GM10248 (cell line): ENCODE measurements around the gene GOLGA8M.
"Not testable (repeated sequence)": the region's sequence is repeated elsewhere in the genome, so short reads cannot be mapped to it uniquely, and the experiment has no call there.

Experiments used
- CTCF ChIA-PET: fragments of 300-600 bp; sonication (Branson Sonifier 250); formaldehyde crosslinking; extraction: SDS; loops from one replicate; lab custom pipeline; 2021; ENCODE audit warnings: antibody characterized with exemption; lab: Yijun Ruan, JAX
- POLR2A ChIA-PET: fragments of 350-650 bp; sonication (Branson Sonifier 250); formaldehyde crosslinking; extraction: SDS; loops from one replicate; lab custom pipeline; 2020; ENCODE audit warnings: antibody characterized with exemption; lab: Yijun Ruan, JAX
- DNase-seq: peaks from one replicate; pipeline ENCODE4 v3.0.0; 2012; ENCODE audit errors: extremely low spot score
- TF ChIP-seq, protein P1 (sequence below): IDR thresholded peaks from 2 replicates; pipeline ENCODE4 v1.5.1; 2012; ENCODE audit warnings: mild to moderate bottlenecking, low read depth; ENCODE audit errors: extremely low read depth, missing control alignments, control extremely low read depth

GOLGA8M gene, protein sequence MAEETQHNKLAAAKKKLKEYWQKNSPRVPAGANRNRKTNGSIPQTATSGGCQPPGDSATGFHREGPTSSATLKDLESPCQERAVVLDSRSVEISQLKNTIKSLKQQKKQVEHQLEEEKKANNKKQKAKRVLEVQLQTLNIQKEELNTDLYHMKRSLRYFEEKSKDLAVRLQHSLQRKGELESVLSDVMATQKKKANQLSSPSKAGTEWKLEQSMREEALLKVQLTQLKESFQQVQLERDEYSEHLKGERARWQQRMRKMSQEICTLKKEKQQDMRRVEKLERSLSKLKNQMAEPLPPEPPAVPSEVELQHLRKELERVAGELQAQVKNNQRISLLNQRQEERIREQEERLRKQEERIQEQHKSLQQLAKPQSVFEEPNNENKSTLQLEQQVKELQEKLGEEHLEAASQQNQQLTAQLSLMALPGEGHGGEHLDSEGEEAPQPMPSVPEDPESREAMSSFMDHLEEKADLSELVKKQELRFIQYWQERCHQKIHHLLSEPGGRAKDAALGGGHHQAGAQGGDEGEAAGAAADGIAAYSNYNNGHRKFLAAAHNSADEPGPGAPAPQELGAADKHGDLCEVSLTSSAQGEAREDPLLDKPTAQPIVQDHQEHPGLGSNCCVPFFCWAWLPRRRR

DNA sequence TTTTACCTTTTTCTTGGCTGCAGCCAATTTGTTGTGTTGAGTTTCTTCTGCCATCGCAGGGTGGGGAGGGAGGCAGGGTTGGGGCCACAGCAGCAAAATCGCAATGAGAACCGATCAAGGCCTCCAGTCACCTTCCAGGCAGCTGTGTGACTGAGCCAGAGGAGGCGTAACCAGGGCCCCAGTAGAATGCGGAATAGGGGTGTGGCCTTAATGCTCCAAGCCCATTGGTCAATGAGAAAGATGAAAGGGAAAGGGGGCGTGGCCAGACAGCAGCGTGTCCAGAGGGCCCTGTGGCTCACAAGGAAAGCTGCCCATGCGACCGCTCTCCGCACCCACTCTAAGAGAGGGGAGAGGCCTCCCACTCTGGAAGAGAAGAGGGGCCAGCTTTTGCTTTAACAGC, at the start of gene GOLGA8M:
Gene GOLGA8M (minus strand): TSS at position 152 of the 400 bp plus-strand sequence. CDS start 98 bp downstream, at position 54.
- POLR2A ChIA-PET, DNase-seq, CTCF ChIA-PET: not testable (repeated sequence)

DNA sequence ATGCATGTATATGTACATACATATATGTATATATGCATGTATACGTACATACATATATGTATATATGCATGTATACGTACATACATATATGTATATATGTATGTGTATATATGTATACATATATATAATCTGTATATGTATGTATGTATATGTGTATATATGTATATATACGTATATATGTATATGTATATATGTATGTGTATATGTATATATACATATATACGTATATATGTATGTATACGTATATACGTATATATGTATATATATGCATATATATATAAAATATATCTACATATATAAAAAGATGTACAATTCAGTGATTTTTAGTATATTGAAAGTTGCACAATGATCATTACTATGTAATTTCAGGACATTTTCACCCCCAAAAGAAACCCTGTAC, 30.7 kb upstream of the GOLGA8M start:
- POLR2A ChIA-PET, CTCF ChIA-PET, DNase-seq: not testable (repeated sequence)

DNA sequence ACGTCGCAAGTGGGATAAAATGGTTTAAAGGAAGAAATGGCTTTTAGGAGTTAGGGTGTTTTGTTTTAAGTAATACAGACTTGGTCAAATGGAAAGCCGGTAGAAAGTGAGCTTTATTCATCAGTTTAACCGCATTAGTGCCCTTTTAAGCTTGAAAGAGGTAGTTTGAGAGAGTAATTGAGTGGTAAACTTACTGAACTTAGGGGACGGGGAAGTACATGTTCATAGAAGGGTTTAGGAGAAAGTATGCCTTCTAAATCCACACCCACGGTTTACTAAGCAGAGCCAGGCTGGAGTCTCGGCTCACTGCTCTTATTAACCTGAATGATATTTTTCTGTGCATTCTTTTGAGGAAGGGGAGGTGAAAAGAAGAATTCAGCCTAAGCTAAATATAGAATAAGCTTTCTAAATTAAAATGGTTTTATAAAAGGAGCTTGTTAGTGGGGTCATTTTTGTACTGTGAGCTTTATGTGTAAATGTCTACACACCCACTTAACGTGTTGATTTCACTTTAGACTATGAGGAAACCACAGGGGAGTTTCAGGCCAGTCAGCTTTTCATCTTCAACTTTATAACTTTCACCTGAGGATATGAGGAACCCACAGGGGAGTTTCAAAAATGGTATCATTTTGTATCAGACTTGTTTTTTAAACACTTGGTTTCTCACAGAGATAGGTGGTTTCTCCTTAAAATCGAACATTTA, 26.5 kb upstream of the GOLGA8M start:
- CTCF ChIA-PET, DNase-seq, POLR2A ChIA-PET: not testable (repeated sequence)

GRCh38 chr15:28738200-28738561, 26.0 kb upstream of the GOLGA8M start:
- DNase-seq, POLR2A ChIA-PET, CTCF ChIA-PET: not testable (repeated sequence)

- POLR2A ChIA-PET, DNase-seq, CTCF ChIA-PET: not testable (repeated sequence)
These were observed 25.4 kb upstream of the GOLGA8M start for GRCh38 chr15:28737521-28738199.

DNA sequence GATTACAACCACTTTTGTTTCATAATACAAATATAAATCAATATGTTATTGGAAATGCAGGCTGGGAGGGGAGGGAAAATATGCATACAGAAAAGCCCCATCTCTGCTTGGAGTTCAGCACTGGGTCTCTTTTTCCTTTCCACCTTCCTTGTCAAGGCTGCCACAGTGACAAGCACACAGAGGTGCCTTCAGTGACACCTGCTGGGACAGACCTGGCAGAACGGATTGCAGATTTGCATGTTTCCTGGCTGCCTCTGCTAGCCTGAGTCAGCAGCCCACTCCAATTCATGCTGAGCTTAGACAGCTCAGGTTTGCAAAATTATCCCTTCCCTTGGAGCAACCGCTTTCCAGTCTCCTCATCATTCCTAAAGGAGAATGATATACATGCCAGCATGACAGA, 15.8 kb upstream of the GOLGA8M start:
- DNase-seq, CTCF ChIA-PET, POLR2A ChIA-PET: not testable (repeated sequence)
- TF ChIP-seq, protein P1, sequence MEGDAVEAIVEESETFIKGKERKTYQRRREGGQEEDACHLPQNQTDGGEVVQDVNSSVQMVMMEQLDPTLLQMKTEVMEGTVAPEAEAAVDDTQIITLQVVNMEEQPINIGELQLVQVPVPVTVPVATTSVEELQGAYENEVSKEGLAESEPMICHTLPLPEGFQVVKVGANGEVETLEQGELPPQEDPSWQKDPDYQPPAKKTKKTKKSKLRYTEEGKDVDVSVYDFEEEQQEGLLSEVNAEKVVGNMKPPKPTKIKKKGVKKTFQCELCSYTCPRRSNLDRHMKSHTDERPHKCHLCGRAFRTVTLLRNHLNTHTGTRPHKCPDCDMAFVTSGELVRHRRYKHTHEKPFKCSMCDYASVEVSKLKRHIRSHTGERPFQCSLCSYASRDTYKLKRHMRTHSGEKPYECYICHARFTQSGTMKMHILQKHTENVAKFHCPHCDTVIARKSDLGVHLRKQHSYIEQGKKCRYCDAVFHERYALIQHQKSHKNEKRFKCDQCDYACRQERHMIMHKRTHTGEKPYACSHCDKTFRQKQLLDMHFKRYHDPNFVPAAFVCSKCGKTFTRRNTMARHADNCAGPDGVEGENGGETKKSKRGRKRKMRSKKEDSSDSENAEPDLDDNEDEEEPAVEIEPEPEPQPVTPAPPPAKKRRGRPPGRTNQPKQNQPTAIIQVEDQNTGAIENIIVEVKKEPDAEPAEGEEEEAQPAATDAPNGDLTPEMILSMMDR: peak; percentile 25

DNA sequence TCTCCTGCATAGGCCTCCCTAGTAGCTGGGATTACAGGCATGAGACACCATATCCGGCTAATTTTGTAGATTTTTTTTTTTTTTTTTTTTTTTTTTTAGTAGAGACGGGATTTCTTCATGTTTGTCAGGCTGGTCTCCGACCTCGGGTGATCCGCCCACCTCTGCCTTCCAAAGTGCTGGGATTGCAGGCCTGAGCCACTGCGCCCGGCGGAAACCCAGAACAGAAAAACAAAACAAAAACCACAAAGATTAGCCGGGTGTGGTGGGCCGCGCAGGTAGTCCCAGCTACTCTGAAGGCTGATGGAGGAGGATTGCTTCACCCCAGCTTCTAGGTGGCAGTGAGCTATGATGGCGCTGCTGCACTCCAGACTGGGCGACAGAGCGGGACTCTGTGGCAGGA, 14.8 kb upstream of the GOLGA8M start:
- DNase-seq, POLR2A ChIA-PET, CTCF ChIA-PET: not testable (repeated sequence)

DNA sequence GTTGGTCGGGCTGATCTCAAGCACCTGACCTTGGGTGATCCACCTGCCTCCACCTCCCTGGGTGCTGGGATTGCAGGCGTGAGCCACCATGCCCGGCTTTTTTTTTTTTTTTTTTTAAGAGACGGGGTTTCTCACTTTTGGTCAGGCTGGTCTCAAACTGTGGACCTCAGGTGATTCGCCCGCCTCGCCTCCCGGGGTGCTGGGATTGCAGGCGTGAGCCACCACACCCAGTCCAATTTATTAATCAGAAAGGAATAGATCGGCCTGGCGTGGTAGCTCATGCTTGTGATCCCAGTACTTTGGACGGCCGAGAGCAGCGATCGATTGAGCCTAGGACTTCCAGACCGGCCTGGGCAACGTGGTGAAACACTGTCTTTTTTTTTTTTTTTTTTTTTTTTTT, 13.9 kb upstream of the GOLGA8M start:
- DNase-seq: no peak
- CTCF ChIA-PET: no interaction called here
- TF ChIP-seq, protein P1: no peak
- POLR2A ChIA-PET: no interaction called here

- TF ChIP-seq, protein P1: no peak
- CTCF ChIA-PET: no interaction called here
- POLR2A ChIA-PET: no interaction called here
- no peak for DNase-seq
These were observed 13.3 kb upstream of the GOLGA8M start for GRCh38 chr15:28725556-28725955.

GRCh38 chr15:28723986-28724385, 11.8 kb upstream of the GOLGA8M start:
- CTCF ChIA-PET, DNase-seq, POLR2A ChIA-PET: not testable (repeated sequence)

DNA sequence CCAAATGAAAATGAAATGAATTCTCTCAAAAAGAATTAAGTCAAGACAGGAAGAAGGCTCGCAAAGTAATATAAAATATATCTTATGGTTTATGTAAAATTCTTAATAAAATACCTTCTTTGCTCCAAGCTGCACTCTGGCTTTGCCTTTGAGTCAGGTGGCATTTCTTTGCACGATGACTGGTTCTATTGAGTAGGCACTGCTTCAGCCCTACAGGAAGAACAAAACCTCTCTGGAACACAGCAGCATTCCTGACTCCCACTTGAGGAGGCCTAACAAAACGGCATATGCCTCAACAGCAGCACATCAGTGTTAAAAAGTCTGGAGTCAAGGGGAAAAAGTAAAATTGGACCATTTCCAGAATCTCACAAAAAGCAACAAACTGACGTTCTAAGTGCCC, 7.4 kb upstream of the GOLGA8M start:
- POLR2A ChIA-PET, CTCF ChIA-PET, DNase-seq: not testable (repeated sequence)

DNA sequence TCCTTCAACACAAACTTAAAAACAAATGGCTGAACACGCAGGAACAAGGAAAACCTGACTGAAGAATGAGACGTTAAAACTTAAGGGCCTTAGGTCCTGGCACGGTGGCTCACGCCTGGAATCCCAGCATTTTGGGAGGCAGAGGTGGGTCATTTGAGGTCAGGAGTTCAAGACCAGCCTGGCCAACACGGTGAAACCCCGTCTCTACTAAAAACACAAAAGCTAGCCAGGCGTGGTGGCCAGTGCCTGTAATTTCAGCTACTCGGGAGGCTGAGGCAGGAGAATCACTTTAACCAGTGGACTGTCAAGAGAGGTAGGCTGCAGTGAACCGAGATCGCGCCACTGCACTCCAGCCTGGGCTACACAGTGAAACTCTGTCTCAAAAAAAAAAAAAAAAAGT, 6.4 kb upstream of the GOLGA8M start:
- CTCF ChIA-PET, POLR2A ChIA-PET, DNase-seq: not testable (repeated sequence)

- POLR2A ChIA-PET, DNase-seq, CTCF ChIA-PET: not testable (repeated sequence)
These were observed 2.0 kb upstream of the GOLGA8M start for GRCh38 chr15:28714176-28714575.

DNA sequence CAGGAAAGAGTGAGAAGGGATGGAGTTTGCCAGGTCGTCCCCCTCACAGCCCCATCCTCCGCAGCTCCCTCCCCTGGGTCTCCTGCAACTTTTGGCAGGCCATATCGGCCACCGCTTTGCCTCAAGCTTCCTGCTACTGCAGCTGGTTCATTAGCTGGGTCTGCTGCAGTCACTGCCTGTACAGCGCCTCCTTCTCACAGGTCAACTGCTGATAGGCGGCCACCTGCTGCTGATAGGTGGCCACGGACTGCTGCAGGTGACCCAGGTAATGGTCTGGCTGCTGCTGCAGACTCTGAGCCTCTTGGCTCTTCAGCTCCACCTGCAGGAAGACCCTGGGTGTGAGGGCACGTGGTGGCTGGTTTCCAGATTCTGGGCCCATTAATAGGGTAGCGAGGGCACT, 8.3 kb downstream of the GOLGA8M start:
- POLR2A ChIA-PET, CTCF ChIA-PET, DNase-seq: not testable (repeated sequence)
